BJ (cell line): ENCODE results near the gene LNPEP. TPM values are rescaled to one million over a fixed set of nuclear protein-coding genes. Genes with fewer than 3 reads are reported as not detected.

Source experiments
- CTCF ChIA-PET: fragments of 350-600 bp; formaldehyde crosslinking; extraction: SDS; loops from one replicate; lab custom pipeline; 2021; ENCODE audit warnings: antibody characterized with exemption, inconsistent platforms; lab: Yijun Ruan, JAX
- POLR2A ChIA-PET: fragments of 300-600 bp; sonication (Branson Sonifier 250); formaldehyde crosslinking; extraction: SDS; loops from one replicate; lab custom pipeline; 2021; ENCODE audit warnings: antibody characterized with exemption; lab: Charles Lee
- DNase-seq: peaks from one replicate; pipeline ENCODE4 v3.0.0-alpha.2; 2011; ENCODE audit warnings: low read depth
- H3K27me3 ChIP-seq: 2 replicates; pipeline ENCODE4 v1.6.0; 2011; ENCODE audit warnings: low read length; ENCODE audit not compliant: control insufficient read depth, insufficient read depth
- H3K36me3 ChIP-seq: 2 replicates; pipeline ENCODE4 v1.5.1; 2011; ENCODE audit warnings: low read length; ENCODE audit not compliant: control insufficient read depth, insufficient read depth
- H3K4me3 ChIP-seq: 2 replicates; pipeline ENCODE4 v1.5.1; 2011; ENCODE audit warnings: low read depth, mild to moderate bottlenecking, control low read depth, low read length
- CTCF ChIP-seq: IDR thresholded peaks from 2 replicates; pipeline ENCODE4 v1.5.1; 2011; ENCODE audit warnings: low read depth, mild to moderate bottlenecking, control low read depth, inconsistent platforms, low read length, moderate library complexity; ENCODE audit not compliant: insufficient read depth
- polyA plus RNA-seq: library from polyadenylated mRNA; depleted of rRNA; stranded (reverse); fragments of >200 nt; gene quantifications from 2 replicates; pipeline ENCODE4 v1.2.3, GENCODE V29; 2011

LNPEP gene
- polyA plus RNA-seq, 1 experiment = 6.3 TPM

GRCh38 chr5:97002983-97003382 is 67.1 kb downstream of the LNPEP start:
- TF ChIP-seq CTCF = no peak
- no peak for DNase-seq
- no peak overlapping the region for H3K4me3 ChIP-seq
- ChIA-PET POLR2A (no interaction called here), CTCF (no interaction called here)
- H3K36me3 ChIP-seq = no peaks in the 10 kb centered on the region
- no peaks in the 10 kb centered on the region for H3K27me3 ChIP-seq

GRCh38 chr5:97004423-97005060 is 68.7 kb downstream of the LNPEP start:
- TF ChIP-seq CTCF = no peak
- H3K36me3 ChIP-seq = no peaks in the 10 kb centered on the region; the same call in none of the 2 replicates

GRCh38 chr5:97006454-97007060 is 70.7 kb downstream of the LNPEP start:
- no peaks in the 10 kb centered on the region for H3K27me3 ChIP-seq
- no peak overlapping the region for H3K4me3 ChIP-seq
- H3K36me3 ChIP-seq = no peaks in the 10 kb centered on the region; the same call in none of the 2 replicates
- ChIA-PET POLR2A (no interaction called here), CTCF (interaction anchor here (0.6 kb wide), 1 partner anchor 9 kb away, joined by 3 read pairs; no protein-coding TSS in a partner anchor)
- no peak for DNase-seq
- no peak for TF ChIP-seq CTCF

More at GRCh38 chr5:97004423-97005060, 68.7 kb downstream of the LNPEP start:
- no peak for DNase-seq
- Histone ChIP-seq H3K27me3 (no peaks in the 10 kb centered on the region), H3K4me3 (no peak overlapping the region)
- ChIA-PET CTCF (no interaction called here), POLR2A (no interaction called here)

- DNase-seq = no peak
- H3K27me3 ChIP-seq = no peaks in the 10 kb centered on the region
- H3K36me3 ChIP-seq = peaks cover 1% of the 10 kb centered on the region
- no peak overlapping the region for H3K4me3 ChIP-seq
- CTCF ChIA-PET = interaction anchor here (0.6 kb wide), 1 partner anchor 1237 kb away, joined by 3 read pairs; no protein-coding TSS in a partner anchor
- no peak for TF ChIP-seq CTCF
- POLR2A ChIA-PET = no interaction called here
Measured at GRCh38 chr5:97009212-97009898, 73.5 kb downstream of the LNPEP start.

GRCh38 chr5:97009921-97010320 is 74.0 kb downstream of the LNPEP start:
- no peak for DNase-seq
- no peak for TF ChIP-seq CTCF
- CTCF ChIA-PET = no interaction called here
- H3K4me3 ChIP-seq = no peak overlapping the region
- H3K27me3 ChIP-seq = no peaks in the 10 kb centered on the region
- POLR2A ChIA-PET = no interaction called here
- H3K36me3 ChIP-seq = peaks cover 1% of the 10 kb centered on the region
